A673 (cell line): ENCODE measurements around the gene MET.

ENCODE experiments used
- CTCF ChIP-seq: fragments of 300-800, 200-600 bp; sonication (generic); conservative IDR thresholded peaks from 2 replicates; pipeline ENCODE4 v1.5.1; 2017; ENCODE audit warnings: low read depth, mild to moderate bottlenecking, antibody characterized with exemption, low read length, moderate library complexity, mixed read lengths
- EZH2 ChIP-seq: fragments of 200-600 bp; sonication (generic); IDR thresholded peaks from 2 replicates; pipeline ENCODE4 v1.6.1; 2017; ENCODE audit warnings: borderline replicate concordance, low read depth, mild to moderate bottlenecking, mixed read lengths, antibody characterized with exemption, low read length; ENCODE audit not compliant: poor library complexity, severe bottlenecking

GRCh38 chr7:116711790-116712189, 39.8 kb downstream of the MET start:
- TF ChIP-seq CTCF: no peak
- no peak for TF ChIP-seq EZH2
